ENCODE data around the gene PALD1.

DNA sequence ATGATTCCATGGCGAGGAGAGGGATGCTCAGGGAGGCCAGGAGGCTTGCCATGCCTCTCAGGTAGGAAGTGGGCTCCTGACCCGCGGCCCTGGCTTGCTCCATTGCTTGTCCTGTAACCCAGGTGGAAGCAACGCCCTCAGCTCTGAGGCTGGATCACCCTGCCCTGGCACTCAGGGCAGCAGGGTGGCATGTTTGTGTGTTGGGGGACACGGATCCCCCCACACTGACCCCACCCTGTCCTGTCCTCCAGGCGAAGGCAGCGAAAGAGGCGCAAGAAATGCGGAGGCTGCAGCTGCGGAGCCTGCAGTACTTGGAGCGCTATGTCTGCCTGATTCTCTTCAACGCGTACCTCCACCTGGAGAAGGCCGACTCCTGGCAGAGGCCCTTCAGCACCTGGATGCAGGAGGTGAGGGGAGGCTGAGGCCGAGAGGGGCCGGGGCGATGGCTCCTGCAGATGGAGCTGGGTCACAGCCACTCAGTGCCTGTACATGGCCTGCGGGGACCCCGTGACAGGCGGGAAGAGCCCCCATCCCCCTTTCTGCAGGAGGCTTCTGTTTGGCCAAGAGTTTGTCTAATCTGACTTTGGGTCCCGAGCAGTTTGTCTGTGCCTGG is 85.7 kb downstream of the PALD1 start:
- TF ChIP-seq EP300 (IDR thresholded peaks at IDR 0.05) (no peak), POLR2A (IDR thresholded peaks at IDR 0.05) (no peak), POLR2AphosphoS5 (IDR thresholded peaks at IDR 0.05) (no peak)
- TF ChIP-seq, protein P1, sequence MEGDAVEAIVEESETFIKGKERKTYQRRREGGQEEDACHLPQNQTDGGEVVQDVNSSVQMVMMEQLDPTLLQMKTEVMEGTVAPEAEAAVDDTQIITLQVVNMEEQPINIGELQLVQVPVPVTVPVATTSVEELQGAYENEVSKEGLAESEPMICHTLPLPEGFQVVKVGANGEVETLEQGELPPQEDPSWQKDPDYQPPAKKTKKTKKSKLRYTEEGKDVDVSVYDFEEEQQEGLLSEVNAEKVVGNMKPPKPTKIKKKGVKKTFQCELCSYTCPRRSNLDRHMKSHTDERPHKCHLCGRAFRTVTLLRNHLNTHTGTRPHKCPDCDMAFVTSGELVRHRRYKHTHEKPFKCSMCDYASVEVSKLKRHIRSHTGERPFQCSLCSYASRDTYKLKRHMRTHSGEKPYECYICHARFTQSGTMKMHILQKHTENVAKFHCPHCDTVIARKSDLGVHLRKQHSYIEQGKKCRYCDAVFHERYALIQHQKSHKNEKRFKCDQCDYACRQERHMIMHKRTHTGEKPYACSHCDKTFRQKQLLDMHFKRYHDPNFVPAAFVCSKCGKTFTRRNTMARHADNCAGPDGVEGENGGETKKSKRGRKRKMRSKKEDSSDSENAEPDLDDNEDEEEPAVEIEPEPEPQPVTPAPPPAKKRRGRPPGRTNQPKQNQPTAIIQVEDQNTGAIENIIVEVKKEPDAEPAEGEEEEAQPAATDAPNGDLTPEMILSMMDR (IDR thresholded peaks at IDR 0.05), result no peak

Measured in upper lobe of left lung (tissue), 4 donors.